Measurements from ENCODE around the gene S100PBP.

The S100PBP gene

DNA sequence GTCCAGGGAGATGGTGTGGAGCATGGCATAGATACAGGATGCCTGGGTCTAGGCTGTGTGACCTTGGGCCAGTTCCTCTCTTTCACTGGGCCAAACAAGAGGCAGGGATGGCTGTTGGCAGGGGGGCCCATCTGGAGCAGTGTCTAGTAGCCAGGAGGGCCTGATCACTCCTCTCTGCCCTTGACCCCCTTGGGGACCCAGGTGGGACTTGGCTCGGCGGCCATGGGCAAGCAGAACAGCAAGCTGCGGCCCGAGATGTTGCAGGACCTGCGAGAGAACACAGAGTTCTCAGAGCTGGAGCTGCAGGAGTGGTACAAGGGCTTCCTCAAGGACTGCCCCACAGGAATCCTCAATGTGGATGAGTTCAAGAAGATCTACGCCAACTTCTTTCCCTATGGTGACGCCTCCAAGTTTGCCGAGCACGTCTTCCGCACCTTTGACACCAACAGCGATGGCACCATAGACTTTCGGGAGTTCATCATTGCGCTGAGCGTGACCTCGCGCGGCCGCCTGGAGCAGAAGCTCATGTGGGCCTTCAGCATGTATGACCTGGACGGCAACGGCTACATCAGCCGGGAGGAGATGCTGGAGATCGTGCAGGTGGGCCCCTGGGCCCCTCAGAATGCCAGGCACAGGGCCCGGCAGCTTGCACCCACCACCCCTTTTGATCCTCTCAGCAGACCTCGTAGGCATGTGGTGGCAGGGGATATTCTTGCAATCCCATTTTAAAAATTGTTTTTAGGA, 71.4 kb downstream of the S100PBP start:
- DNase-seq, result no peak

DNA sequence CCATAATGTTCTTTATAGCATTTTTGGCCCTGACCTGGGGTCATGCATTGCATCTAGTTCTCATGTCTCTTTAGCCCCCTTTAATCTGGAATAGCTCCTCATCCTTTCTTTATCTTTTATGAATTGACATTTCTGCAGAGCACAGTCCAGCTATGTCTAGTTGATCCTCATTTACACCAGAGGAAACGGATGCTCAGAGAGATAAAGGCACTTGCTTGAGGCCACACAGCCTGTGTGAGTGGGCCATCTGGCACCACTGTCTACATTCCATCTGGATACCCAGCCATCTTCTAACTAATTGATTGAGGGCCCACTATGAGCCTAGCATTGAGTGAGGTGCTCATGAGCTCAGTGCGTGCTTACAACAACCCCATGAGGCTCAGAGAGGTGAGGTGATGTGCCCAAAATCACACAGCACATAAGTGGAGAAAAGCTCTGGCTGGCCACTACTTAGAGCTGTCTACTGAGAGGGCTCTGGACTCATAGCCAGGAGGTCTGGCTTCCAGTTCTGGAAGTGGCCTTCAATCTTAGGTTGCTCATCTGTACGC, 72.4 kb downstream of the S100PBP start:
- DNase-seq, result no peak

DNA sequence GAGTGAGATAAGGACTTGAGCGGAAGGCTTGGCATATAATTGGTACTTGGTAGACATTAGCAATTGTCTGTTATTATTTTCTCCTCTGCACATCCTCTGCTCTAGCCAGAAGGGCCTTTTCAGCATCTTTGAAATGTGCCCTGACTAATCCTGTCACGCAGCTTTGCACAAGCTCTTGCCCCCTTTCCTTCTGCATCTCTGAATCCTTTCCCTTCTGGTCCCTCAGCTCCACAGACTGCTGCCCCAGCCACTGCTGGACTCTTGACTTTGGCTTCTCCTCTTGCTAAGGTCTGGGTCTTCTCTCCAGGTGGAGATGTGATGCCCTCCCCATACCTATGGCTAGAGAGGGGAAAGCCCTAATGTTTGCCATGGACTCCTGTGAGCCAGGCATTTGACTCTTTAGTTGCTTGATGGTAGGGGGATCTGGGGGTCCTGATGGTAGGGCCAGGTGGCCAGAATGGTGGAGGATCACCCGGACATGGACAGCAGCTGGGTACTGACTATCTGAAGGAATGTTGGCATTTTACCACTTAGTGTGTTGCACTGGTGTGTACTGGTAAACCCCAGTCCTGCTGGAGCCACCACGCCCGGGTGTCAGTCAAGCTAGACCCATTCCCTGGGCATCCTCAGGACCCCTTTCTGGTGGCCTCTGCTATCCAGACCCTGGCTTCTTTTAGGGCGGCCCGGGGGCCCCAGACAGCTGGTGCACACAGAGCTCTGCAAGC, 73.2 kb downstream of the S100PBP start:
- no peak for DNase-seq

DNA sequence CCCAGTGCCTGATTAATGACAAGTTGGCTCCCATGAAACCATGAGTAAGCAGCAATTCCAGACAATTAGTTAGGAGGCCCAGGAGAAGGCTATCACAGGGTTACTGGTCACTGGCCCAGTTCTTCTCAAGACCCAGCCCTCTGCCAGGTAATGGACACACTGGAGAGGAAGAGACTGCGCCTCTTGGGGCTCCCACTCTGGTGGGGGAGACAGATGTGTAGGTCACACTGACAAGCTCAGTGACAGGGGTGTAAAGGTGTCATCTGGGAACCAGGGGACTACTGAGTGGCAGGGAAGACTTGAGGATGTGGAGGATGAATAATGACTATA, 73.8 kb downstream of the S100PBP start:
- DNase-seq, result no peak

DNA sequence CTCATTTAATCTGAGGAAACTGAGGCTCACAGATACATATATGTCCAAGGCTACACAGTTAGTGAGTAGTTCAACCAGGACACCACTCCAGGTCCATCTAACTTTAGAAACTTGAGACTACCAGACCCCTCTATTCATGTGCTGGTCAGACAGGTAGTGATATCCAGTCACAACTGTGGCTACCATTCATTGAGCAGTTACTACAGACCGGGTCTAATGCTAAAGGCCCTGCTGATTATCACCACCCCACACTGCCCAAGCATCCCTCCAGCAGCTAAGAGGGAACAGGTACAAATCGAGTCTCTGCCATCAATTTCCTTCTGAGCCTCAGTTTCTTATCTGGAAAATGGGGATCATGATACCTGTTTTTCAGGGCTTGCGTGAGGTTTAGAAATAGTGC, 74.2 kb downstream of the S100PBP start:
- no peak for DNase-seq

DNA sequence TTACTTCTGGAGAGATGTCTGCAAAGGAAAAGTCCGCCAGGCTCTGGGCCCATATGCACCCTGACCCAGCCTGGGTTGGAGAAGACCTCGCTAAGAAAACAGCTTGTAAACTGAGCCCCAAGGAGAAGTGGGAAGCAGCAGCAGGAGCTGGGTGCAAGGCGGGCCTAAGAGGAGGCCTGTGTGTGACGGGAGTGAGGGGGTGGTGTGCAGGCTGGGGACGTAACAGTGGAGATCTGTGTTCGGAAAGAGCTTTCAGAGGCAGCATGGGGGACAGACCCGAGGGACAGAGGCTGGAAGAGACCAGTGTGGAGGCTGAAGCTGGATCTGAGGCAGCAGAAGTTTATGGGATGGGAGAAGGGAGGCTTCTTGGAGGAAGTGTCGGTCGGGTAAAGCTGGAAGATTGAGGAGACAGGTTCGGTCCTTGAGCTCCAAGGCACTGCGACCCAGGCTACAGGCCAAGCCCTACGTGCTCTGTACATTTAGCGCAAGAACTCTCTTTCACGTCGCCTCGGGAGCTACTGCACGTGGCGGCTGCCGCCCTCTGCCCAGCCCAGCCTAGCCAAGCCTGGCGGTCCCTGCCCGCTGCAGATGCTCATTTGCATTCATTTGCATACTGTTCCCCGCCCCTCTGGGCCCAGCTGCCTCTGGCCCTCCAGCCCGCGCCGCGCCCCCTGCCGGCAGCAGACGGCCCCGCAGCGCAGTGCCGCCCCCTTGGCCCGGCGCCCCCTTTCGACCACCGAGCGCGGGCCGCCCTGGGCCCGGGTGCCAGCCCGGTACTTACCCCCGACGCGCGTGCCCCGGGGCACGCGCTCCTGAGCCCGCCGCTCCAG, 75.1 kb downstream of the S100PBP start:
- DNase-seq, result no peak

DNA sequence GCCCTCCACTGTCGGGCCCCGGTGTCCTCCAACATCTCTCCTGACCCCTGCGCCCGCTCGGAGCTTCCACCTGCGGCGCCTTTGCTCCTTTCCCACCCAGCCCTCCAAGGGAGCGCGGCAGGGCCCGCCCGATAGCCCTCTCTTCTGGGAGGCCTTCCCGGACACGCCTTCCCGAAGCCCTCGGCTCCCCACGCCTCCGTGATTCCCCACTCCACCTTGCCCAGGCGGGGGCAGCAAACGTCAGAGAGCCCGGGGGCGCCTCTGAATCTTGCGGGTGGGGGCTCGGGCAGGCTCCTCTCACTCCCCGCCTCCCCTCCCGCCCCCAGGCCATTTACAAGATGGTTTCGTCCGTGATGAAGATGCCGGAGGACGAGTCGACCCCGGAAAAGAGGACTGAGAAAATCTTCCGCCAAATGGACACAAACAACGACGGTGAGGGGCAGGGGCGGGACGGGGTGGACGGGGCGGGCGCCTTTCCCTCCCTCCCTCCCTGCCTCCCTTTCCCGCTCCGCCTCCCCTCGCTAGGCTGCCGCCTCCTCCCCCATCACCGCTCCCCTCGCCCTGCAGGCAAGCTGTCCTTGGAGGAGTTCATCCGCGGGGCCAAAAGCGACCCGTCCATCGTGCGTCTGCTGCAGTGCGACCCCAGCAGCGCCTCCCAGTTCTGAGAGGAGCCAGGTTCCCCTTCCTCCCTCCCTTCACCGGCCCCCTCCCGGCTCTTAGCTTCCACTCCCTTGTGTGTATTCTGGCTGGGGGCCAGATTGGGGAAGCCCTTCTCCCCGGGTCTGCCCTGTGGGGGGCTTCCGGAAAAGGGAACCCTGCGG, 76.0 kb downstream of the S100PBP start:
- DNase-seq, result no peak

DNA sequence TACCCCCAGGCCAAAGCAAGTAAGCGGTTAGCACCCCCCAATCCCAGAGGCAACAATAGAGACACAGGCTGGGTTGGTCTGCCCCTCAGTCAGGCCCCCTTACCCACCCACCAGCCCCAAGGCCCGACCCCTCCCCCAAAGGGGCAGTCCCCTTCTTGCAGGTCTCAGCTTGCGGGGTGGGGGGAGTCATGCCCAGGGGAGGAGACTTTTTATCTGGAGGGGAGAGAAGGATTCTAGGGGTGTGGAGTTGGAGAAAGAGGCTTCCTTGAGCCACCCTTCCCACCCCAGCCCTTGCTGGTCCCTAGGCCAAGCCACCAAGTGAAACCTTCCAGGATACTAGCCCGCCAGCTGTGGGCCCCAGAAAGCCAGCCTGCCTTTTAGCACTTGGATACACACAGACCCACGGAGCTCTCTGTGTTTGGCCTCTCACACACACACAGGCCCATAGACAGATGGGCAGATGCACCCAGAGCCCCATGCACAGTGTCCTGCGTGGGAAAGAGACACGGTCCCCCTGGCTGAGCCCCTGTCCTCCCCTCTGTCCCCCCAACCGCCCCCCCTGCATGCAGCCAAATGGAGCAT, 76.7 kb downstream of the S100PBP start:
- DNase-seq, result no peak

DNA sequence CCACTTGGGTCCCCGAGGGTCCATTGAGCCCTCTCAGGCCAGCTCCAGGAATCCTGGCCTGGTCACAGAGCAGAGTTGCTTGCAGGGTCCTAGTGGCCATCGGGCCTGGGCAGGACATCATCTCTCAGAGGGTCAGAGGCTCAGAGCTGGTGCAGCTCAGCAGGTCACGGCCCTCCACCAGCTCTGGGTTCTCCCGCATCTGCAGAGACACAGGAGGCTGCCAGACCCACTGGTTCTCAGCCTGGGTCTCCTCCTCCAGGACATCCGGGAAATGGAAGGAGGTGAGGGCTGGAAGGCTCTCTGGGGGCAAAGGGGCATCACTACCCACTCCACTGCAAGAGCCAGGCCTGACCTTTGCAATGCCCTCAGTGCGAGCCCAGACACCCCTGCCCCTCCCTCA, 77.2 kb downstream of the S100PBP start:
- no peak for DNase-seq

DNA sequence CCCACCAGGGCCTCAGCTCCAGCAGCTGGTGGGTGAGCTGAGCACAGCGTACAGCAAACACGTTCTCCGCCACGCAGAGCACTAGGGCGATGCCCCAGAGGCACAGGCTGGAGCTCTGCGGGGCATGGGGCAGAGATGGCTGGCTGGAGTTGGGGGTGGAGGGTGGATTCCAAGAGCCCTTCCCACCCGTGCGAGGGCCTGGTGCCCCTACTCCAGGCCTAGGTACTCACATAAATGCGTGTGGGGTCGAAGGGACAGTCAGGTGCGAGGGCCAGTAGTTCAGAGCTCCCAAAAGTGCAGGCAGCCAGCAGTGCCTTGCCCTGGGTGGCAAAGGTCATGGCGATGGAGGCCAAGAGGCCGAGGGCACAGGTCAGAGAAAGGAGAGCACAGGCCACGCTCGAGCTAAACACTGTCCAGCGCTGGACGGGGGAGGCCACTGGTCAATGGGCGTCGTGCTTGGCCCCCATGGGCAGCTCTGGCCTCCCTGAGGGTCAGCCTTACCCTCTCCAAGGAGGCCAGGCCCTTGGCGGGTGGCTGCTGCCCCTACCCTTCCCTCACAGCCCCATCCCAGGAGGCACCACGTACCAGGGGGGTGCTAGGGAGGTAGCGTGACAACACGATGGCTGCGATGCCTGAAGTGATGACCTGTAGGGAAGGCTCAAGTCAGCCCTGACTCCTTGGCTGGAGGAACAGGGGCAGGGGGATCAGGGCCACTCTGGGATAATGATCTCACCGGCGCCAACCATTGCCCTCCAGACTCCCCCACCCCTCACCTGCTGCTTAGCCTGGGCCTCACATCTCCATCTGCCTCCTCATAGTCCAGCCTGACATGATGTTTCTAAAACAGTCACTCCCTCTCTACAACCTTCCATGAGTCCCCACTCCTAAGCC, 78.1 kb downstream of the S100PBP start:
- no peak for DNase-seq

DNA sequence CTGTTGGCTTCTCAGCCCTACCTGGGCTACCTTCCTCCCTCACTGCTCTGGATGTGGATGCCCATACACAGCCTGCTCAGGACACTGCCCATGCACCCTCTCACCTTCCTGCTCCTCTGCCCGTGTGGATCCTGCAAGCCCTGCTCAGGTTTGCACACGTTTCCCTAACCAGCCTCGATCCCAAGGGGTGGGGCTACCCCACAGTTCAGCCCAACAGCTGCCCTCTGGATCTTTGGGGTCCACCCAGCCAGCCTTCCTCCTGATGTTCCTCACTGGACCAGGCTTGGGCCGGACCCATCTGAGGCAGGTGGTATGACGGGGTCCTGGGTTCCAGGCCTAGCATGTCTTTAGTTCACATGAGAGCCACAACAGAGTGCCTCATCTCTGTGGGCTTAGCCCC, 79.0 kb downstream of the S100PBP start:
- DNase-seq, result no peak

DNA sequence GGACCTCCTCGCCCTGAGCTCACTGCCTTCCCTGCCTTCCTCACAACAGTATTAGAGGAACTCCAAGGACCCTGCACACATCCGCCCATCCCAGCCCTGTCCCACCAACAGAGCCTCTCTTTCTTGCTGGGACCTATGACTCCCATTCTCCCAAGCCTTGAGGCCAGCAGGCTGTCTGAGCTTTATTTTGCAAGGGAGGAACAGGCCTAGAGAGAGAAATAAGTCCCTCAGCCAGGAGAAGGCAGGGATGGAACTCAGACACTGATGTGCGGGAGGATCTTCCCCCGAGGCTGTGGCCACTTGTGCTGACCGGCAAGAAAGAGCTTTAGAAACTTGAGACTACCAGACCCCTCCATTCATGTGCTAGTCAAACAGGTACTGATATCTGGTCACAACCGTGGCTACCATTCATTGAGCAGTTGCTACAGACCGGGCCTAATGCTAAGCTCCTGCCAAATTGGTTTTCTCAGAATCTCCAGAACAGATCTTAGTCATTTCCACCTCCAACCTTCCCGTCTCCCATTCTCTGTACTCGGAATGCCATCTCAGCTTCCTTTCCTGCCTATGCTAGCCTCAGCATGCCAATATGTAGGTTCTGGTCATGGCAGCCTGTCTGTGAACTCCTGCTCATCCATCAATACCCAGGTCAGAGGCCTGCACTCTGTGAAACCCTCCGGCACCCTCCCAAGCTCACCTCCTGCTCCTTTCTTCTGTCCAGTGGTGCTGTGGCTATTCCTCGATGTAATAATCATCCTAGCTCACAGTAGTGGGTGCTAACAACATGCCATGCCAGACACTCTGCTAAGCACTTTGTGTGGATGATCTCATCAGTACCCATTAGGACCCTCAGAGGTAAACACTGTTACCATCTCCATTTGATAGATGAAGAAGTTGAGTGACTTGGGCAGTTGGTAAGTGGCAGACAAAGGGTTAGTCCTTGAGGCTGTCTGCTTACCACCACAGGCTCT, 79.9 kb downstream of the S100PBP start:
- DNase-seq, result no peak

DNA sequence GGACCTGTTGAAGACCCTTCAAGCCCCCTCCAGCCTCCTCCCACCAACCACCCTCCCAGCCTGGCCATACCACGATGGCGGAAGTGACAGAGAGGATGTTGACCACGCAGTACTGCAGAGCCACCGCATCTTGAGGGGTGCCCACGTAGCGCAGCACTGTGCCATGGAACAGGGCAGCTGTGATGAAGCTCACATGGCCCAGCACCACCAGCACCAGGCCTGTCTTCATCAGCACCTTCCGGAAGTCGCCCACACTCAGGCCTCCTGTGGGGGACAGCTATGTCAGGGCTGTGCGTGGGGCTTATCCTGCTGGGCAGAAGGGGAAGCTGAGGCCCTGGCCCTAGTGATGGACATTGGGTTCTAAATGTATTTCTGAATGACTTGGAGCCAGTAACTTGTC, 80.6 kb downstream of the S100PBP start:
- DNase-seq, result no peak

DNA sequence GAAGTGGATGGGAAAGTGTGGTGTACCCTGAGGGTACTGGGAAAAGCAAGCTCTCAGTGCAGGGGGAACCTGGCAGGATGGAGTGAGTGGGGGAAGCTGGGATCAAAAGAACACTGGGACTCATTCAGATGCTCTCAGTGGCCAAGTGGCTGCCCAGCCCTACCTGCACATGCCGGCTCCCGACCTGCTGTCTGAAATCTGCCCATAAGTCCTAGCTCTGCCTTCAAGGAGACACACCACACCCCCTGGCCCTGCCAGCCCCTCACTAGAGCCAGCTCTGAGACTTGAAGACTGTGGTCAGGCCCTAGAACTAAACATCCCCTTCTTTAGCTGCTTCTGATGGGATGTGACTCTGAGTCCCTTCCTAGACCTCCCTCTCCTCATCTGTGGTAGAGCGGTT, 81.5 kb downstream of the S100PBP start:
- DNase-seq, result no peak

DNA sequence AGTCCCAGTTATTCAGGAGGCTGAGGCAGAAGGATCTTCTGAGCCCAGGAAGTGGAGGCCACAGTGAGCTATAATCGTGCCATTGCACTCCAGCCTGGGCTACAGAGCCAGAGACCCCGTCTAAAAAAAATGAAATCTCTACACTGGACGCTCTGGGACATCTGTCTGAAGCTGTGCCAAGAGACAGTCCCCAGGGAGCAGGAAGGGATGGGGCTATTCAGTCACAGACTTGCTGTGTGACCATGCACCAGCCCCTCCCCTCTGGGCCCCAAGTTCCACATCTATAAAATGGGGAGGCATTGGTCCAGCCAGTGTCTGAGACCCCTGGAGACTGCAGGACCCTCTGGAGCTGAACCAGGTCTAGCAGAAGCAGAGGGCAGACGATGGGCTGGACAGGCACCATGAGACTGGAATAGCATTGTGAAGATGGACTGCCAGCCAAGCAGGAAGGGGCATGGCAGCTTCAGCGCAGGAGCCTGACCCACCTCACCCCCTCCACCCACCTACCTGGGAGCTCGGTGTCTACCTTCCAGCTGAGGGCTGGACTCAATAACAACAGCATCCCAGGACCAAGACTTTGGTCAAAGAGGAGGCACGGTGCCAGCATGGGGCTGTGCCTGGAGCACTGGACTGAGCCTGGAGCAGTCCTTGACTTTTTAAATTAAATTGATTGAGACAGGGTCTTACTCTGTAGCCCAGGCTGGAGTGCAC, 82.3 kb downstream of the S100PBP start:
- no peak for DNase-seq

DNA sequence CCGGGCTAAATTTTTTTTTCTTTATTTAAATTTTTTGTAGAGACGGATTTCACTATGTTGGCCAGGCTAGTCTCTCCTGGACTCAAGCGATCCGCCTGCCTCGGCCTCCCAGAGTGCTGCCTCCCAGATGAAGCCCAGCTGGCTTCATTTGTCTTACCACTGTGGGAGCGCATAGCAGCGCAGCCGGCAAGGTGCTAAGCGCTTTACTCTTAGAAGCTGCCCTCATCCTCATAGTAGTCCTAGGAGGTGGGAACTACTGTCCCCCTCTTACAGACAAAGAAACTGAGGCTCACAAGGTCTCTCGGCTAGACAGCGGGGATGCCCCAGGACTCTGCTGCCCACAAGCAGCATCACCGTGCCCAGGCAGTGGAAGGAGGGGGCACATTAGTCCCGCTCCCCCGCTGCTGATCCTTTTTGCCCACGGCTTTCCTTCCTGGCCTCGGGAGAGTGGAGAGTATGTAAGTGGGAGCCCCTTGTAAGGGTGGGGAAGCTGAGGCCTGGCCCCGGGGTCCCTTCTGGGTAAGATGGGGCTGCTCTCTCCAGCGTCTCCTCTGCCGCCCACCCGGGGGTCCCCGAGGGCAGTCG, 83.0 kb downstream of the S100PBP start:
- DNase-seq, result no peak

DNA sequence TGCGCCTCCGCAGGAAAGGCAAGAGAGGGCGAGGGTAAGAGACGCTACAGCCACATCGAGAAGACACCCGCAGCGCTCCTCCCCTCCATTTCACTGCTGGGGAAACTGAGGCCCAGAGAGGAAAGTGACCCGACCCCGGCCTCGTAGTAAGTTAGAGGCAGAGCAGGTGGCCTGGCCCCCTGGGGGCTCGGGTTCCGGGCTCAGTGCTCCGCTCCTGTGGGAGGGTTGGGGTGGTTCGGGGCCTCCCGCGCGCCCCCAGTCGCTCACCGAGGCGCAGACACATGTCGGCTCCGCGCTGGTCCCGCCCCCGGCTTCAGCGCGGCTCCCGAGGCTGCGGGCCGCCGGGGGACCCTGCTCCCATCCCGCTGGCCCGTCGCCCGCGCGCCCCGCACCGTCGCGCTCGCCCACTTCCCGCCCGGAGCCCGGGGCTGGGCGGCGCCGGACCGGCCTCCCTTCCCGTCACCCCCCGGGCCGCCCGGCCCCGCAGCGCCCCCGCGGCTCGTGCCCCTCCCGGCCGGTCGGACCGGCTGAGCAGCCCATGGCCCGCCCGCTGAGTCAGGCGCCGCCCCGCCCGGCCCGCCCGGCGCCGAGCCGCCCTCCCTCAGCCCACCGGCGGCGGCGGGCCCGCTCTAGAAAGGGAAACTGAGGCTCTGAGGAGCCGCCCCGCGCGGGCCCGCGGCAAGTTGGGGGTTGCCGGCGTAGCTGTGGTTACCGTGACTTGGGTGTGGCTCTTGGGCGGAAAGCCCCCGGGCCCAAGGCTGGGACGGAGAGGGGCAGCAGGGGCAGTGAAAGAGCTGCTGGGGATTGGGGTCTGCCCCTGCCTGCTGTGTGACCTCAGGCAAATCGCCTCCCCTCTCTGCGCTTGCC, 83.7 kb downstream of the S100PBP start, which contains the start of gene TMEM54:
TMEM54 (minus strand) TSS at position 434 of the 867 bp plus-strand sequence; CDS start at position 283, 151 bp downstream.
- no peak for DNase-seq
